Measurements from ENCODE around the gene ATAD3B.

GRCh38 chr1:1538989-1539309 is 67.4 kb downstream of the ATAD3B start:
- TF ChIP-seq EP300 (IDR thresholded peaks at IDR 0.05) (no peak), CTCF (IDR thresholded peaks at IDR 0.05) (no peak), POLR2AphosphoS5 (IDR thresholded peaks at IDR 0.05) (no peak)
